ENCODE results near the gene PDCL3.

Gene PDCL3

DNA sequence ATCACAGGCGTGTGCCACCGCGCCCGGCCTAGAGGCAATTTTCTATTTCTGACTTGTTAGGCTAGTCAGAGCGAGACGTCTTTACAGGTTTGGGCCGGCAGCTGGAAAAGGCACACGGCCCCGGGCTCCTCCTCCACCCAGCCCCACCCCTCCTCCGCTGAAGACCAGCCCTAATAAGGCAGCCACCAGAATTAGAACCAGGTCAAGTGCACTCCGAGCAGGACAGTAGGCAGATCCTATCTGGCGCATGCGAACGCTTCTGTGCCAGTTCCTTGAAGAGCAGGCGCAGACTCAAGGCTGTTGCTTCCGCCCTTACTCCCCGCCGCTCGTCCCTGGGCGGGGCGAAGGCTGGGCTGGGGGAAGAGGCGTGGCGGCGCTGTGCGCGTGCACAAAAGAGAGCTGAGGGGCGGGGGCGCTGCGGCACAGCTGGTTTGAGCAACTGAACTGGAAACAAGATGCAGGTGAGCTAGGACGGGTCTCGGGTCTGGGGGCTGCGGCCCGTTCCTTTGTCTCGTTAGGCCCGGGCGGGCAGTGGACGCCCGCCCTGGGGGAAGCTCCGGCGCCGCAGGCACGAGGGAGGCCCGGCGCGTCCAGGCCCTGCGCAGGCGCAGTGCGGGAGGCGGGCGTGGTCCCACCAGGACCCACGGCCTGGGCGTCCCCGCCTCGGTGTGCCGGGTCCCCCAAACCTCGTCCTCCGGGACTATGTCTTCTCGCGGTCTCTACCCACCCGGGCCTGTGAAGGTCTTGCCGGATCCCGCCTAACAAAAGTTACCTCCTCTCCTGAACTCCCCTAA is at the start of gene PDCL3:
PDCL3 (plus strand) TSS at position 381 of the 794 bp plus-strand sequence; CDS start at position 456, 75 bp downstream.
- peak; percentile 99 for DNase-seq (ENCODE audit: low spot score)

DNA sequence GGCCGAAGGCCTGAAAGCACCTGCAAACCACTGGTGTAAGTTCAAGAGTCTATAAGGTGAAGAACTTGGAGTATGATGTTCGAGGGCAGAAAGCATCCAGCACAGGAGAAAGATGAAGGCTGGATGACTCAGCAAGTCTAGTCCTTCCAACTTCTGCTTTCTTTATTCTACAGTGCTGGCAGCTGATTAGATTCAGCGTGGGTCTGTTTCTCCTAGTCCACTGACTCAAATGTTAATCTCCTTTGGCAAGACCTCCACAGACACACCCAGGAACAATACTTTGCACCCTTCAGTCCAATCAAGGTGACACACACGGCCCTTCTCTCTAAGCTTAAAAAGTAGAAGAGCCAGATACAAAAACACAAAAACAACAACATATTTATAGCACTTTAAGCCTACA is 49.1 kb upstream of the PDCL3 start:
- DNase-seq (ENCODE audit: low spot score): no peak

- DNase-seq (ENCODE audit: low spot score): no peak
Observed at GRCh38 chr2:100517556-100517955, 45.2 kb upstream of the PDCL3 start.

- no peak for DNase-seq (ENCODE audit: low spot score)
Observed at GRCh38 chr2:100518801-100519200, 44.0 kb upstream of the PDCL3 start.

DNA sequence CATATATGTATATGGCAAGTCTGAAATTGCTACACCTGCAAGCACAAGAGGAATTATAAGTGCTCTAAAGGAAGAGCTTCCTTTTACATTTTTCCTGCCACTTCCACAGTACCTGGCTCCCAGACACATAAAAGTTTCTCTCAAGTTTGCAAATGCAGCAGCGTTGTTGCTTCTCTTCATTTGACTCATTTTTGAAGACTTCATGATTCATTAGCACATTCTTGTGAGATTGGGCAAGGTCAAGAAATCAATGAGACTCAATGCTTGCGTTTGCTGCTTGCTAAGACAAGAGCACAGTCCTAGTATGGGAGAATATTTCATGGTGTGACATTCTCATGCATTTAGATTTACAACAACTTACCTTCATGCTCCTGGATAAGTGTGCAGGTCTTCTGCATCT is 42.6 kb upstream of the PDCL3 start:
- no peak for DNase-seq (ENCODE audit: low spot score)

DNA sequence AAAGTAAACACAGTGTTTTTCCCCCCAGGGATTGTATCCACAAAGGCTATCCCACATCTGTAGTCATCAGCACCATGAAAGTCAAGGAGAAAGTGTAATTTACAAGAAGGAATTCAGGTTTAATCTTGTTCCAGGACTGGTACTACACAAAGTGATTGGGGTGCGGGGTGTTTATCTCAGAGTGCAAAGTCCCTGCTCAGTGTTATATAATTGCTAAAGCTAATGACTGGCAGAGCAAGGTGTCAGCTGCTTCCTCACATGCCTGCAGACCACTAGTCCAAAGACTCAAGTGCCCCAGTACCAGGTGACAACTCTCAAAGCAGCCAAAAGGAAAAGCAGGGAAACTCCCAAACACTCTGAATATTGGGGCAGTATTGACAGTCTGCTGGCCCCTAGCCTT is 40.4 kb upstream of the PDCL3 start:
- no peak for DNase-seq (ENCODE audit: low spot score)

DNA sequence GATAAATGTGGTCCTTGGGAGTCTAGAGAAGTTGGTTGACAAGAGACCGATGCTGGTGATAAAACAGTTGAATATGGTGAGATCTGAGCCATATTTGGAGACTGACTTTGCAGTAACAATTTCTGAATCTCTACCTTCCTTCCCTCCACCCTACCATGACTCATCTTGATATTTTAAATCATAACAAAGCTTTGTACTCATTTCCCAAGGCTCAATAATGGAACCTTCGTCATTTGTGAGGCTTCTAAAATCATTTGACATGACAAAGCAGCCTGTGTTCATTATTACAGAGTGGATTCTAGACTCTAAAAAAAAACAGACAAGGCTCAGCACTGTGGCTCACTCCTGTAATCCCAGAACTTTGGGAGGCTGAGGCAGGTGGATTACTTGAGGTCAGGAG is 38.5 kb upstream of the PDCL3 start:
- no peak for DNase-seq (ENCODE audit: low spot score)

DNA sequence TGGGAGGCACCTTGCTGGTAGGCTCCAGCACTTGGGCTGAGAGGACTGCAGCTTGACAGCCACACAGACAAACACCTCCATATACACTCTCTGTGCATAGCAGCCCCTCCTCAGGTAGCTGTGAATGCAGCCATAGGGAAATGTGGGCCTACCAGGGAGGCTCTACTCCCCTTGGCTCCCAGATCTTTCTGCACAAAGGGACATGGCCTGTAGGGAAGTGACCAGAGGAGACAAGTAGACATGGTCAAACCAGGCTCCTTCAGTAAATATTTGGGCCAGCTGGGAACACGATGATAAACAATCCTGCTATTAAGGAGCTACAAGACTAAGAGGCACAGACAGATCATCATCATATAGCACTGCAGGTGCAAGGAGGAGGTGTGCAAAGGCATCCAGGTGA is 35.9 kb upstream of the PDCL3 start:
- no peak for DNase-seq (ENCODE audit: low spot score)

GRCh38 chr2:100527440-100528015 is 35.3 kb upstream of the PDCL3 start:
- DNase-seq (ENCODE audit: low spot score): no peak

GRCh38 chr2:100529176-100529575 is 33.6 kb upstream of the PDCL3 start:
- no peak for DNase-seq (ENCODE audit: low spot score)

- DNase-seq (ENCODE audit: low spot score): no peak
Observed at GRCh38 chr2:100529900-100530299, 32.9 kb upstream of the PDCL3 start.

DNA sequence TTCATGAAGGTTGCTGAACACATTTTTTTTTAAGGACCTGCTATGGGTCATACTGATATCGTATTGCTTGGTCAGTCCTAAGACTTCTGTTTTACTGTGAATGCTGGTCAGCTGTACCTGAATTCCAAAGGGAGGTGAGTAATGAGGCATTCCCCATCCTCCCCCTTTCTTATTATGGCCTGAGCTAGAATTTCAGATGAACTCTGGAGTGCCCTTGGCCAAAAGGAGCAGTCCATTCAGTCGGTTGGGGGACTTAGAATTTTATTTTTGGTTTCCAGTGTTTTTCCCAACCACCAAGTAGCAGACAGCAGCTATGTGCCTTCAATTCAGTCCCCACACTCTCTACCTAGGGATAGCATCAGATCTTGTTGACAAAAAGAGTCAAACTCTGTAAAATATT is 26.9 kb upstream of the PDCL3 start:
- DNase-seq (ENCODE audit: low spot score): no peak

DNA sequence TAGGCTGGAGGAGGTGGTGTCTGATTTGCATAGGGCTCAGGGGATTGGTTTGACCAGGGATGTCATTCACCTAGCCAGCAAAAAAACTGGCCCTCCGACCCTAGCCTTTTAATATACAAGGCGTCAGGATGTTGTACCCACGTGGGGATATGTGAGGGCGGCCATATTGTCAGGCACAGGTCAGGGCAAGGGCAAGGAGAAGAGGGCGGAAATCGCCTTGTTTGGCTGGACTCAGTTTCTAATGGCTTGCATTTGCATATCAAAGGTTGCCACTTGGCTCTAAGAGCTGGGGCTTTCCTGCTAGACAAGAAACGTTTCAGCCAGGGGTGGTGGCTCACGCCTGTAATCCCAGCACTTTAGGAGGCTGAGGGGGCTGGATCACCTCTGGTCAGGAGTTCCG is 24.9 kb upstream of the PDCL3 start:
- DNase-seq (ENCODE audit: low spot score): no peak

DNA sequence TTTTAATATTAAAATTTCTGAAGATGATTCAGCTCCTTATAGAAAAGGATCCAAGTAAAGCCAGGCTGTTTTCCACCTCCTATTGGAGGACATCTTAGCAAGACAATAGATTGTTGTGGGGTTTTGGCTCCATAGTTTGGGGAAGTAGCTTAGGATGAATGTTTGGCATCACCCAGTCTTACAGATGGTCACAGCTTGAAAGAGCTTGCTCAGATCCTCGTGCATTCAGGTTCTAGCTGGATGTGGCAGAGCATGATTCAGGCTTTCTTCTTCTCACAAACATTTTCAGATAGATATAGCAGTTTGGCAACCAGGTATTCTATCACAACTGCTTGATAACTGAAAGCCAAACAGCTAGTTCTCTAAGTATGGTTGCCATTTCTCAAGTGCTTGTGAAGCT is 23.6 kb upstream of the PDCL3 start:
- no peak for DNase-seq (ENCODE audit: low spot score)

DNA sequence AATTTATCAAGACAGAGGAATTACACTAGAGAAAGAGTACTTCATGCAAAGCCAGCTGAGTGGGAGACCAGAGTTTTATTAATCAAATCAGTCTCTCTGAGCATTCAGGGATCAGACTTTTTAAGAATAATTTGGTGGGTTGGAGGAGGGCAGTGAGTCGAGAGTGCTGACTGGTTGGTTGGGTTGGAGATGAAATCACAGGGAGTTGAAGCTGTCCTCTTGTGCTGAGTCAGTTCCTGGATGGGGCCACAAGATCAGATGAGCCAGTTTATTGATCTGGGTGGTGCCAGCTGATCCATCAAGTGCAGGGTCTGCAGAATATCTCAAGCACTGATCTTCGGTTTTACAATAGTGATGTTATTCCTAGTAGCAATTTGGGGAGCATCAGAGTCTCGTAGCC is 21.4 kb upstream of the PDCL3 start:
- DNase-seq (ENCODE audit: low spot score): no peak

DNA sequence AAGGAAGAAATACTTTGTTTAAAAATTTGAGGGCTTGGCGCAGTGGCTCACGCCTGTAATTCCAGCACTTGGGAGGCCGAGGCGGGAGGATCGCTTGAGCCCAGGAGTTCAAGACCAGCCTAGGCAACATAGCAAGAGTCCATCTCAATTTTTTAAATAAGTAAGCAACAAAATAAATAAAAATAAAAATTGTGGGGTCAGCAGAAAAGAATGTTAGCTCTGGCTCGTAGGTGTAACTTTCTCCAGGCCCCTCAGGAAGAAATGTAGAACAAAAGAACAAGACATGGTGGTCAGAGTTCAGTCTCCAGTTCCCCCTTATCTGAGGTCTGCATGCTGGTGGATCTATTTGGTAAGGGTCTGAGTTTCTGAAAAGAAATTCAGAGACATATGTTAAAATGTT is 20.4 kb upstream of the PDCL3 start:
- no peak for DNase-seq (ENCODE audit: low spot score)

GRCh38 chr2:100544911-100545596 is 17.7 kb upstream of the PDCL3 start:
- DNase-seq (ENCODE audit: low spot score): no peak

- no peak for DNase-seq (ENCODE audit: low spot score)
Observed at GRCh38 chr2:100546469-100546868, 16.3 kb upstream of the PDCL3 start.

GRCh38 chr2:100548771-100549170 is 14.0 kb upstream of the PDCL3 start:
- no peak for DNase-seq (ENCODE audit: low spot score)

DNA sequence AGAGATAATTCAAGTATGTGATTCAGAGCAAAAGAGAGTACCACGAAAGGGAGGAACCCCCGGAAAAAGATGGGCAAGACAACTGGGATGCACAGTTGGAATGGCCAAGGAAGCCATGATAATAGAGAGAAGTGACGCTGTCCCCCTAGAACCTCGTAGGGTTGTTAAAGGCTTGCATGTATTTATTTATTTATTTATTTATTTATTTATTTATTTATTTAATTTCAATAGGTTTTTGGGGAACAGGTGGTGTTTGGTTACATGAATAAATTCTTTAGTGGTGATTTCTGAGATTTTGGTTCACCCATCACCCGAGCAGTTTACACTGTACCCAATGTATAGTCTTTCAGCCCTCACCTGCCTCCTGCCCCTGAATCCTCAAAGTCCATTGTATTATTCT is 11.5 kb upstream of the PDCL3 start:
- DNase-seq (ENCODE audit: low spot score): no peak

GRCh38 chr2:100554798-100555407 is 7.9 kb upstream of the PDCL3 start:
- no peak for DNase-seq (ENCODE audit: low spot score)

DNA sequence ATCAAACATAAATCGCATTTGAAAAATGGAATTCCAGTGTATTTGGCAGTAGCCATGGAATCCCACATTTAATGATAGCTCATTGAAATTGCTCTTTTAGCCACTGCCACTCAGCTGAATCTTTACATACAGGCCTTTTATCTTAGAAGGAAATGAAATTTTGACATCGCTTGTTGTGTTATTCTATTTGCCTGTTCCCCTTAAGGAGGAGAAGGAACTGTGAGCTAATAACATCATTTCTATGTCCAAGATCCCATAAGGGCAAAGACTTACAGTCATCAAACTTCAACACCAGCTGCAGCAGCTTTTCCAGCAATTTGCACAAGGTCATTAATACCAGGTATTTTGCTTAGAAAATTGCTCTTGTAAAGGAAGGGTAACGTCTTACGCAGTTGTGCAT is 6.0 kb upstream of the PDCL3 start:
- no peak for DNase-seq (ENCODE audit: low spot score)
